ENCODE measurements around the gene MYMK.

Gene MYMK

DNA sequence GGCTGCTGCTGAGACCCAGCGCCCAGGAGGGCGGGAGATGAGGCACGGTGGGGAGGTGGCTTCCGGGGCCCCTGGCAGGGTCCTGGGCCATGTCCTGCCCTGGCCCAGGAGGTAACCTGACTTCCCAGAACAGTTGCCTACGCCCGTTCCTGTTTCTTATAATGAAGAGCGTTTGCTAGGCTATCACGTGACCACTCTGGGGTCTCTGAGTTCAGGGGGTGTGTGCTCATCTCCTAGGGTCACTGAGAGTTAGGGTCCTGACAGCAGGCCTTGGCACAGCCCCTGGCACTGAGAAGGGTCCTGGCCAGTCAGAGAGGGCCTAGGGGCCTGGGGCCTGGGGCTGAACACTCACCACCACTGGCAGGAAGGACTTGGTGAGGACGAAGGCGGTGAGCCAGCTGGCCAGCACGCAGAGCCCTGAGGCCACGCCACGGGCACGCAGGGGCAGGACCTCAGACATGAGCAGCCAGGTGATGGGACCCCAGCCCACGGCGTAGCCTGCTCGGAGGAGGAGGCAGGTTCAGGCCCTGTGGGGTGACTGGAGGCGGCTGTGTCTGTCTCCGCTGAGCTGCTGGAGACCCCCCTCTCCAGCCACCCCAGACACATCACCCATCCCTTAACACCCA, 51.9 kb downstream of the MYMK start:
- TF ChIP-seq, protein P1, sequence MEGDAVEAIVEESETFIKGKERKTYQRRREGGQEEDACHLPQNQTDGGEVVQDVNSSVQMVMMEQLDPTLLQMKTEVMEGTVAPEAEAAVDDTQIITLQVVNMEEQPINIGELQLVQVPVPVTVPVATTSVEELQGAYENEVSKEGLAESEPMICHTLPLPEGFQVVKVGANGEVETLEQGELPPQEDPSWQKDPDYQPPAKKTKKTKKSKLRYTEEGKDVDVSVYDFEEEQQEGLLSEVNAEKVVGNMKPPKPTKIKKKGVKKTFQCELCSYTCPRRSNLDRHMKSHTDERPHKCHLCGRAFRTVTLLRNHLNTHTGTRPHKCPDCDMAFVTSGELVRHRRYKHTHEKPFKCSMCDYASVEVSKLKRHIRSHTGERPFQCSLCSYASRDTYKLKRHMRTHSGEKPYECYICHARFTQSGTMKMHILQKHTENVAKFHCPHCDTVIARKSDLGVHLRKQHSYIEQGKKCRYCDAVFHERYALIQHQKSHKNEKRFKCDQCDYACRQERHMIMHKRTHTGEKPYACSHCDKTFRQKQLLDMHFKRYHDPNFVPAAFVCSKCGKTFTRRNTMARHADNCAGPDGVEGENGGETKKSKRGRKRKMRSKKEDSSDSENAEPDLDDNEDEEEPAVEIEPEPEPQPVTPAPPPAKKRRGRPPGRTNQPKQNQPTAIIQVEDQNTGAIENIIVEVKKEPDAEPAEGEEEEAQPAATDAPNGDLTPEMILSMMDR (IDR thresholded peaks at IDR 0.05) = no peak

DNA sequence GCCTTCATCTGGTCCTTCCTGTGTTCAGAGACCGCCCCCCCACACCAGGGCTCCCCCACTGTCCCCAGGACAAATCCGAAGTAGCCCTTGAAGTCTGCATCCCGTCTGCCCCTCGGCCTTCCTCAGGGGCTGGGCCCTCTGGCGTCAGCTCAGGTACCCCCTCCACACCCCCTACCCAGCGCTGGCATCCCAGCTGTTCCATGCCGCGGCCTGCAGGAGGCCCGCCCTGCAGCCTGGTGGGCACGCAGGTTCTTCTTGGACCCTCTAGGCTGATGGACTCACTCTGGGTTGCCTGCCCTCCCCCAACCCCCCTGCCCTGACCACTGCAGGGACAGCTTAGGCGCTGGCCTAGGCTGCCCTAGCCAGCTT, 52.5 kb downstream of the MYMK start:
- TF ChIP-seq, protein P1 (IDR thresholded peaks at IDR 0.05) = no peak

DNA sequence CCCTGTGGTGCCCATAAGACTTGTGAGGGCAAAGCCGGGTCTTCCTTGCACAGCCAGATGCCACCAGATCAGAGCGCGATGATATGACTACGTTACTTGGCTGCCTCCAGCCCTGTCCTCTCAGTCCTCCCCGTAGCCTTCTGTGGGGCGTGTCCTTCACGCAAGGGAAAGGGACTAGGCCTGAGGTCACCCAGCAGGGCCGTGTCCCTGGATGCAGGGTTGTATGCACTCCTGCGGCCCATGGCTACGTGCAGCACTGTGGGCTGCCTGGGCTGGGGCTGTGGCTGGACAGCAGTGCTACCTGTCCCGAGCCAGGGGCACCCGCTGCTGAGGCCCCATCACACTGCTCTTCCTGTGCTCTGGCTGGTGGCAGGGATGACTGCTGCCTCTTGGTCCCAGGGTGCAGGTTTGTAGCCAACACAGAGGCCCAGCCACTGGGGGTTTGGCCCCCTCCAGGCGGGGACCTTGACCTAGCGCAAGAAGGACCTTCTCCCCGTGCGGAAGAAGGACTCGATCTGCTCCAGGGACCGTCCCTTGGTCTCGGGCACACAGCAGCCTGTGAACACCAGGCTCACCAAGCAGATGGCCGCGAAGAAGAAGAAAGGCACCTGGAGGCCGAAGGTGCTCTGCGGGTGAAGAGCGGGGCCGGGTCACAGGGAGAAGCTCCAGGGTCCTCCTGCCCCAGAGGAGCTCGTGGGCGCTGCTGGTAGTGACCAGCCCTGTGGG, 53.0 kb downstream of the MYMK start:
- TF ChIP-seq, protein P1 (IDR thresholded peaks at IDR 0.05) = no peak

GRCh38 chr9:133470988-133471387, 53.8 kb downstream of the MYMK start:
- TF ChIP-seq, protein P1 (IDR thresholded peaks at IDR 0.05) = no peak

DNA sequence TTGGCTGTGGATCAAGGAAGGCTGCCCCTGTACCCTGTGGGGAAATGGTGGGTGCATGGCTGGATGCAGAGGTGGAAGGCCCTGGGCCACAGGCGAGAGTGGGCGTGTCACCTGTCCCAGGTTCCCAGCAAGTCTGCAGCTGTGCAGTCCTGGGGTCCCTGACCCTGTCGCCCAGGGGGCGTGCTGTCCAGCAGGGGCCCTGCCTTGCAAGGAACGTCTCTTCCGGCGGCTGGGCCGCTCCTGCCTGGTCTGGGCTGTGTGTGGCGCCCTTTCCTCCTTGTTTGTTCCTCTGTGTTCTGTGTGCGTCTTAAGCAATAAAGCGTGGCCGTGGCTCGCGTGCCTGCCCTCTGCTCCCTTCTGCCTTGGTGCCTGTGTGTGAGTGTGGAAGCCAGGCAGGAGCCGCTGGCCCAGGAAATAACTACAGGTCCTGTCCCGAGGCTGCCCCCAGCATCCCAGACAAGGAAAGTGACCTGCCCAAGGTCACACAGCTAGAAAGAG, 54.3 kb downstream of the MYMK start:
- TF ChIP-seq, protein P1 (IDR thresholded peaks at IDR 0.05) = no peak

GRCh38 chr9:133468777-133469421, 55.9 kb downstream of the MYMK start:
- TF ChIP-seq, protein P1 (IDR thresholded peaks at IDR 0.05) = no peak

- TF ChIP-seq, protein P1 (IDR thresholded peaks at IDR 0.05) = no peak
These were observed 56.4 kb downstream of the MYMK start for GRCh38 chr9:133468374-133468773.

Measured in LNCAP (cell line).